B cell (primary cell): ENCODE results near the gene SLC35B2. TPM values are rescaled to one million over a fixed set of nuclear protein-coding genes. Genes with fewer than 3 reads are reported as not detected.
A peak's percentile ranks its signal among the peaks of the same experiment; 100 is the strongest.

Source experiments
- ATAC-seq: fragments of 200-7000 bp; cut with Tn5 transposase; one replicate; pipeline ENCODE4 v1.10.0; 2021; ENCODE audit warnings: low read depth, mild to moderate bottlenecking, moderate number of reproducible peaks, moderate library complexity
- CTCF ChIA-PET: fragments of 350-600 bp; sonication (Branson Sonifier 250); formaldehyde crosslinking; loops from one replicate; lab custom pipeline; 2021; ENCODE audit warnings: antibody characterized with exemption, inconsistent platforms; lab: Charles Lee
- POLR2A ChIA-PET: fragments of 350-600 bp; sonication (Branson Sonifier 250); formaldehyde crosslinking; loops from one replicate; lab custom pipeline; 2021; ENCODE audit warnings: antibody characterized with exemption; lab: Charles Lee
- DNase-seq: peaks from one replicate; pipeline ENCODE4 v3.0.0; 2013
- H2AFZ ChIP-seq: 2 replicates; pipeline ENCODE4 v1.6.1; 2012; ENCODE audit warnings: mild to moderate bottlenecking, low read depth, low read length; ENCODE audit not compliant: insufficient read depth, poor library complexity, severe bottlenecking
- H3K27ac ChIP-seq, 2 donors: 1 replicate in 1 of 2; 2 replicates in 1 of 2; pipeline ENCODE4 v1.5.1; 2012 to 2013; ENCODE audit warnings: low read length in 2 of 2, mild to moderate bottlenecking in 2 of 2, moderate library complexity in 1 of 2
- H3K27me3 ChIP-seq, 4 experiments: fragments of 200-600 bp in 1 of 4; sonication (generic) in 1 of 4; replicated peaks in 1 of 4; 1 replicate in 2 of 4; 2 replicates in 2 of 4; pipeline versions ENCODE4 v1.6.1 to v1.7.0; 2013 to 2016; ENCODE audit warnings: low read length in 3 of 4, mild to moderate bottlenecking in 2 of 4, mixed read lengths in 1 of 4, moderate library complexity in 1 of 4; ENCODE audit not compliant: insufficient read depth in 4 of 4, control insufficient read depth in 3 of 4; ENCODE audit errors: control extremely low read depth in 1 of 4
- H3K36me3 ChIP-seq, 2 experiments: replicated peaks in 1 of 2; 1 replicate in 1 of 2; 2 replicates in 1 of 2; pipeline versions ENCODE4 v1.6.1 to v1.7.1; 2013; ENCODE audit warnings: low read length in 1 of 2; ENCODE audit not compliant: insufficient read depth in 2 of 2, control insufficient read depth in 1 of 2; ENCODE audit errors: control extremely low read depth in 1 of 2, extremely low read depth in 1 of 2
- H3K4me1 ChIP-seq, 2 donors: fragments of 200-600 bp in 1 of 2; sonication (generic) in 1 of 2; 1 replicate in 1 of 2; 2 replicates in 1 of 2; pipeline versions ENCODE4 v1.5.1 to v1.6.1; 2013 to 2017; ENCODE audit warnings: low read length in 2 of 2; ENCODE audit not compliant: control insufficient read depth in 2 of 2, insufficient read depth in 2 of 2
- H3K4me2 ChIP-seq: replicated peaks from 2 replicates; pipeline ENCODE3; 2012; ENCODE audit warnings: mild to moderate bottlenecking, low read depth, low read length; ENCODE audit not compliant: poor library complexity, severe bottlenecking
- H3K4me3 ChIP-seq, 5 experiments: fragments of 200-600 bp in 1 of 5; sonication (generic) in 1 of 5; 1 replicate in 3 of 5; 2 replicates in 2 of 5; pipeline versions ENCODE4 v1.5.1 to v1.7.0; 2011 to 2016; ENCODE audit warnings: low read length in 4 of 5, mild to moderate bottlenecking in 4 of 5, low read depth in 2 of 5, control low read depth in 1 of 5, moderate library complexity in 1 of 5; ENCODE audit not compliant: insufficient read depth in 1 of 5; ENCODE audit errors: control extremely low read depth in 1 of 5, extremely low read depth in 1 of 5
- H3K79me2 ChIP-seq: fragments of 200-600 bp; sonication (generic); one replicate; pipeline ENCODE4 v1.6.0; 2016; ENCODE audit warnings: low read length; ENCODE audit not compliant: control insufficient read depth, insufficient read depth
- H3K9ac ChIP-seq: fragments of 200-600 bp; sonication (generic); 2 replicates; pipeline ENCODE4 v1.6.1; 2017; ENCODE audit warnings: mild to moderate bottlenecking, low read length, moderate library complexity
- H3K9me3 ChIP-seq, 3 donors: one replicate each; pipeline versions ENCODE4 v1.6.1 to v1.7.1; 2013; ENCODE audit warnings: low read length in 2 of 3; ENCODE audit not compliant: control insufficient read depth in 2 of 3, insufficient read depth in 1 of 3; ENCODE audit errors: control extremely low read depth in 1 of 3
- H4K20me1 ChIP-seq: 2 replicates; pipeline ENCODE4 v1.6.0; 2012; ENCODE audit warnings: mild to moderate bottlenecking, low read length; ENCODE audit not compliant: insufficient read depth, control insufficient read depth, poor library complexity, severe bottlenecking
- H3K27ac Mint-ChIP-seq: one replicate; pipeline ENCODE4 v1.8.0; 2021; ENCODE audit warnings: mixed read lengths
- H3K27me3 Mint-ChIP-seq: one replicate; pipeline ENCODE4 v1.8.0; 2021; ENCODE audit warnings: mixed read lengths
- H3K4me1 Mint-ChIP-seq: one replicate; pipeline ENCODE4 v1.8.0; 2021; ENCODE audit warnings: mixed read lengths
- H3K4me3 Mint-ChIP-seq: one replicate; pipeline ENCODE4 v1.8.0; 2021; ENCODE audit warnings: mixed read lengths
- H3K9me3 Mint-ChIP-seq: one replicate; pipeline ENCODE4 v1.8.0; 2022; ENCODE audit warnings: mixed read lengths; ENCODE audit not compliant: insufficient read depth
- CTCF ChIP-seq: fragments of 200-600 bp; IDR thresholded peaks from one replicate; pipeline ENCODE4 v1.8.0; 2022; ENCODE audit warnings: antibody characterized with exemption, mild to moderate bottlenecking
- EZH2 ChIP-seq: IDR thresholded peaks from 2 replicates; pipeline ENCODE4 v1.6.1; 2012; ENCODE audit warnings: borderline replicate concordance, low read depth, mild to moderate bottlenecking, moderate library complexity, low read length; ENCODE audit not compliant: insufficient read depth, poor library complexity, severe bottlenecking
- WGBS: methylation state at CpG from one replicate; pipeline ENCODE4 v1.1.5; 2013; ENCODE audit warnings: missing lambda C conversion rate; ENCODE audit not compliant: insufficient coverage; 5-methylcytosine and 5-hydroxymethylcytosine counted together
- intact Hi-C: fragments of 100-400 bp; cut with micrococcal nuclease; formaldehyde crosslinking; loops from one replicate; pipeline ENCODE4 v1.10.0; 2022
- polyA plus RNA-seq: library from polyadenylated mRNA; depleted of rRNA; stranded (reverse); fragments of >200 nt; gene quantifications from 2 replicates; pipeline ENCODE4 v1.2.3, GENCODE V29; 2012
- total RNA-seq, 2 donors: library from RNA; stranded (reverse); fragments of 120-200 nt in 1 of 2; gene quantifications; 1 replicate in 1 of 2; 2 replicates in 1 of 2; pipeline versions ENCODE4 v1.2.3 to v1.2.4, GENCODE V29; 2013 to 2022

Gene SLC35B2
- total and polyA plus RNA-seq, 2 donors (not counting 1 experiment from before 2014, with no cell fraction given) = 30.0 to 35.2 TPM

GRCh38 chr6:44247338-44248302 lies 9.7 kb downstream of the SLC35B2 start:
- Histone ChIP-seq H4K20me1 (peaks cover 51% of the 10 kb centered on the region), H3K9me3 (no peaks in the 10 kb centered on the region), H3K27me3 (no peaks in the 10 kb centered on the region), H3K27ac (peak overlapping the region; percentile 93 to 99), H3K9ac (peak overlapping the region; percentile 99), H3K79me2 (peaks cover 35% of the 10 kb centered on the region), H3K36me3 (peaks cover 9 to 46% of the 10 kb centered on the region in 2 experiments), H3K4me2 (peak overlapping the region; percentile 97), H3K4me3 (peak overlapping the region; percentile 85 to 100 (median 98)), H2AFZ (no peak overlapping the region), H3K4me1 (peaks cover 12 to 30% of the 10 kb centered on the region in 2 donors)
- H3K4me1 Mint-ChIP-seq = peaks cover 48% of the 10 kb centered on the region
- H3K9me3 Mint-ChIP-seq = no peaks in the 10 kb centered on the region
- no peaks in the 10 kb centered on the region for H3K27me3 Mint-ChIP-seq
- peak overlapping the region; percentile 96 for H3K4me3 Mint-ChIP-seq
- under 1% methylated on average over 41 of the region's 52 CpGs for WGBS
- intact Hi-C loops = loop anchor here (1.0 to 5.0 kb wide), 3 partner anchors 10 to 120 kb away; partner anchors contain the start of genes AARS2, MRPL14, SLC35B2 and TMEM63B
- DNase-seq = peak; percentile 88
- CTCF ChIA-PET = interaction anchor here (0.9 to 7.6 kb wide), 10 partner anchors 8 to 1466 kb away, joined by 3 to 68 read pairs (median 8); partner anchors contain the start of genes AARS2, BICRAL, SLC29A1 and SLC35B2
- POLR2A ChIA-PET = interaction anchor here (0.5 to 6.1 kb wide), 18 partner anchors 9 to 618 kb away, joined by 3 to 105 read pairs (median 4); partner anchors contain the start of genes AARS2, CDC5L, MRPL14 and NFKBIE
- H3K27ac Mint-ChIP-seq = peak overlapping the region; percentile 95
- peak; percentile 38 for ATAC-seq
- TF ChIP-seq CTCF (no peak), EZH2 (no peak)
